Breast epithelium (tissue), 3 donors: ENCODE results near the gene HNRNPF.

Source experiments
- CTCF ChIP-seq, 3 donors: fragments of 450-650 bp; IDR thresholded peaks; one replicate each; pipeline ENCODE4 v1.5.1; 2016 to 2017; ENCODE audit warnings: antibody characterized with exemption in 3 of 3, mild to moderate bottlenecking in 3 of 3, moderate library complexity in 3 of 3
- POLR2A ChIP-seq: fragments of 450-650 bp; IDR thresholded peaks from one replicate; pipeline ENCODE4 v1.6.1; 2016; ENCODE audit warnings: antibody characterized with exemption, mild to moderate bottlenecking, moderate library complexity

- TF ChIP-seq CTCF (IDR thresholded peaks at IDR 0.05) (no peak), POLR2A (no peak)
These were observed 6.6 kb upstream of the HNRNPF start for GRCh38 chr10:43415544-43415943.
